ENCODE measurements around the gene RAP1B. TPM values are rescaled to one million over a fixed set of nuclear protein-coding genes. Genes with fewer than 3 reads are reported as not detected.
A peak's percentile ranks its signal among the peaks of the same experiment; 100 is the strongest.

RAP1B gene
- polyA plus RNA-seq, 1 donor (not counting 4 experiments of a cell fraction or from before 2014, with no cell fraction given): 274 TPM

DNA sequence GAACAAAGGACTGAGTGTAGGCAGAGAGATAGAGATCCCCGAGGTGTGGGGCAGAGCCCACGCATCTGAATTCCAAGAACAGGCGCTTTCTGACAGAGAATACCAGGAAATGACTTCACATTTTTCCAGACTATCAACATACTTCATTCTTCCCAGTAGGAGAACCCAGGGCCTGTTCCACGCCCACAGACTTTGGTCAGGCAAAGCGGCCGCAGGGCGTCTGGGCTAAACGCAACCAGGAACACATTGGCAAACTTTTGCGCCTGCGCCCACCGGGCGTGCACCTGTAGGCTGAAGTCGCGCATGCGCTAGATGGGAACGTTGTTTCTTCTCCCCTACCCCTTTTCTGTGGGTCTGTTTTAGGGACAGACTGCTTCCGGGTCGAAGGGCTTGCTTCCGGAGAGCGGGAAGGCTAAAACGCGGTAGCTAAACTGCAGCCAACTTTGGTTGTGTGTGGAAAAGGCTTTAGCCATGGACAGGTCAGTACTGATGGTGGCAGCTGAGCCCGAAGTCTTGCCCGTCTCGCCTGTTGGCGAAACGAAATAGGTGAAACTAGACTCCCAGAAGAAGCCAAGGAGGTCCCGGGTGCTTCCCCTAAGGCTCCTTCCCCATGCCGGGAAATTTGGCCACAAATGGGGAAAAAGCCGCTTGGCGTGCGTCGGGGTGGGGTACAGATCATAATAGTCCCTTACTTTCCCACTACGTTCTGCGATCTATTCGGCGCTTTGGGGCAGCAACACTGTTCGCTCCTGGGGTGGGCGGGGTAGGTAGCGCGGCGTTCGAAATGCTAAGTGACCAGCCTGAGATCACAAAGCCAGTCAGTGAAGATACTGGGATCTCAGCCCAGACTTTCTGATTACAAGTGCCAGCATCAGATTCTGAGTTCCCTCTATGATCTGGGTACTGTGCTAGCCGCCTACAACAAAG, 76.2 kb downstream of the RAP1B start, which contains the start of gene NUP107:
TSS of gene NUP107 (plus strand) at position 384 of the 927 bp plus-strand sequence. CDS start at position 472, 88 bp downstream.
- no peaks in the 10 kb centered on the region for H3K9me1 ChIP-seq (ENCODE audit: control insufficient read depth, extremely low read depth, insufficient read depth, low read length)
- dilution Hi-C loops (cut with MboI; ENCODE audit: extremely low pct_ligation_motif_present, low sequenced_read_pairs): no loop called here
- H4K20me1 ChIP-seq (ENCODE audit: control insufficient read depth, extremely low read depth, insufficient read depth, low read length): no peaks in the 10 kb centered on the region
- peak within 1 kb of the TSS; percentile 92 for H3K27ac ChIP-seq (ENCODE audit: control insufficient read depth, insufficient read depth, low read length)
- FAIRE-seq (peak; percentile 92), DNase-seq (ENCODE audit: low read depth, low spot score) (peak; percentile 94)
- H3K9me3 ChIP-seq (ENCODE audit: control insufficient read depth, low read depth, low read length): no peaks in the 10 kb centered on the region
- peak within 1 kb of the TSS; percentile 93 to 98 (median 97) for H3K4me3 ChIP-seq (ENCODE audit: control insufficient read depth in 2 of 3, extremely low read depth in 1 of 3, insufficient read depth in 2 of 3, low read depth in 1 of 3, low read length in 3 of 3)
- H3K4me1 ChIP-seq (ENCODE audit: control insufficient read depth, extremely low read depth, insufficient read depth, low read length): peaks cover 12% of the 10 kb centered on the region
- TF ChIP-seq EZH2 (IDR thresholded peaks at IDR 0.05; ENCODE audit: low read length): no peak
- TF ChIP-seq, protein P1, sequence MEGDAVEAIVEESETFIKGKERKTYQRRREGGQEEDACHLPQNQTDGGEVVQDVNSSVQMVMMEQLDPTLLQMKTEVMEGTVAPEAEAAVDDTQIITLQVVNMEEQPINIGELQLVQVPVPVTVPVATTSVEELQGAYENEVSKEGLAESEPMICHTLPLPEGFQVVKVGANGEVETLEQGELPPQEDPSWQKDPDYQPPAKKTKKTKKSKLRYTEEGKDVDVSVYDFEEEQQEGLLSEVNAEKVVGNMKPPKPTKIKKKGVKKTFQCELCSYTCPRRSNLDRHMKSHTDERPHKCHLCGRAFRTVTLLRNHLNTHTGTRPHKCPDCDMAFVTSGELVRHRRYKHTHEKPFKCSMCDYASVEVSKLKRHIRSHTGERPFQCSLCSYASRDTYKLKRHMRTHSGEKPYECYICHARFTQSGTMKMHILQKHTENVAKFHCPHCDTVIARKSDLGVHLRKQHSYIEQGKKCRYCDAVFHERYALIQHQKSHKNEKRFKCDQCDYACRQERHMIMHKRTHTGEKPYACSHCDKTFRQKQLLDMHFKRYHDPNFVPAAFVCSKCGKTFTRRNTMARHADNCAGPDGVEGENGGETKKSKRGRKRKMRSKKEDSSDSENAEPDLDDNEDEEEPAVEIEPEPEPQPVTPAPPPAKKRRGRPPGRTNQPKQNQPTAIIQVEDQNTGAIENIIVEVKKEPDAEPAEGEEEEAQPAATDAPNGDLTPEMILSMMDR (optimal IDR thresholded peaks at IDR 0.05 in 1 of 3, IDR thresholded peaks at IDR 0.05 in 1 of 3, conservative IDR thresholded peaks at IDR 0.05 in 1 of 3; ENCODE audit: extremely low read depth in 1 of 3, insufficient read depth in 2 of 3, low read length in 3 of 3): peak in 2 of 3 experiments; percentile 13 to 16
- H3K36me3 ChIP-seq (ENCODE audit: control insufficient read depth in 2 of 2, extremely low read depth in 1 of 2, insufficient read depth in 2 of 2, low read length in 2 of 2): peaks cover 0 to 2% of the 10 kb centered on the region in 2 experiments
- H3K9ac ChIP-seq (ENCODE audit: control insufficient read depth, extremely low read depth, insufficient read depth, low read length): peak within 1 kb of the TSS; percentile 95
- H3K4me2 ChIP-seq (ENCODE audit: control insufficient read depth, extremely low read depth, insufficient read depth, low read depth, low read length): peak within 1 kb of the TSS; percentile 81
- peak within 1 kb of the TSS; percentile 96 for H2AFZ ChIP-seq (ENCODE audit: control insufficient read depth, low read length)
- H3K27me3 ChIP-seq (ENCODE audit: control insufficient read depth, extremely low read depth, insufficient read depth, low read length): no peaks in the 10 kb centered on the region
- peaks cover 30% of the 10 kb centered on the region for H3K79me2 ChIP-seq (ENCODE audit: control insufficient read depth, insufficient read depth, low read length)

DNA sequence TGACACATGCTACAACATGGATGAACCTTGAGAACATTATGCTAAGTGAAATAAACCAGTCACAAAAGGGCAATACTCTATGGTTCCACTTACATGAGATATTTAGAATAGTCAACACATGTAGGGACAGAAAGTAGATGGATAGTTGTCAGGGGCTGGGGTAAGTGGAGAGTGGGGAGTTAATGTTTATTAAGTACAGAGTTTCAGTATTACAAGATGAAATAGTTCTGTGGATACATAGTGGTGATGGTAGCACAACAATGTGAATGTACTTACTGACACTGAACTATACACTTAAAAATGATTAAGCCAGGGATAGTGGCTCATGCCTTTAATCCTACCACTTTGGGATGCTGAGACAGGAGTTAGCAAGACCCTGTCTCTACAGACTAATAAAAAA, 84.8 kb downstream of the RAP1B start:
- Histone ChIP-seq H3K36me3 (ENCODE audit: control insufficient read depth in 2 of 2, extremely low read depth in 1 of 2, insufficient read depth in 2 of 2, low read length in 2 of 2) (peaks cover 3 to 14% of the 10 kb centered on the region in 2 experiments), H3K4me3 (ENCODE audit: control insufficient read depth in 2 of 3, extremely low read depth in 1 of 3, insufficient read depth in 2 of 3, low read depth in 1 of 3, low read length in 3 of 3) (no peak overlapping the region), H3K27me3 (ENCODE audit: control insufficient read depth, extremely low read depth, insufficient read depth, low read length) (no peaks in the 10 kb centered on the region), H2AFZ (ENCODE audit: control insufficient read depth, low read length) (no peak overlapping the region), H3K9me3 (ENCODE audit: control insufficient read depth, low read depth, low read length) (no peaks in the 10 kb centered on the region), H4K20me1 (ENCODE audit: control insufficient read depth, extremely low read depth, insufficient read depth, low read length) (no peaks in the 10 kb centered on the region), H3K27ac (ENCODE audit: control insufficient read depth, insufficient read depth, low read length) (no peak overlapping the region), H3K79me2 (ENCODE audit: control insufficient read depth, insufficient read depth, low read length) (no peaks in the 10 kb centered on the region), H3K4me1 (ENCODE audit: control insufficient read depth, extremely low read depth, insufficient read depth, low read length) (no peaks in the 10 kb centered on the region), H3K9ac (ENCODE audit: control insufficient read depth, extremely low read depth, insufficient read depth, low read length) (no peak overlapping the region), H3K9me1 (ENCODE audit: control insufficient read depth, extremely low read depth, insufficient read depth, low read length) (no peaks in the 10 kb centered on the region), H3K4me2 (ENCODE audit: control insufficient read depth, extremely low read depth, insufficient read depth, low read depth, low read length) (no peak overlapping the region)
- dilution Hi-C loops (cut with MboI; ENCODE audit: extremely low pct_ligation_motif_present, low sequenced_read_pairs): no loop called here
- DNase-seq (ENCODE audit: low read depth, low spot score) (no peak), FAIRE-seq (no peak)
- TF ChIP-seq EZH2 (IDR thresholded peaks at IDR 0.05; ENCODE audit: low read length): no peak
- TF ChIP-seq, protein P1 (optimal IDR thresholded peaks at IDR 0.05 in 1 of 3, IDR thresholded peaks at IDR 0.05 in 1 of 3, conservative IDR thresholded peaks at IDR 0.05 in 1 of 3; ENCODE audit: extremely low read depth in 1 of 3, insufficient read depth in 2 of 3, low read length in 3 of 3): no peak
